Activated T-cell treated with anti-CD3 and anti-CD28 coated beads for 48 hours (primary cell): Measurements from ENCODE around the gene EPN1.

ENCODE experiments used
- DNase-seq: peaks from one replicate; pipeline ENCODE4 v3.0.0-alpha.2; 2020; ENCODE audit warnings: low read depth

The EPN1 gene

GRCh38 chr19:55679343-55680257, 4.6 kb downstream of the EPN1 start:
- DNase-seq = no peak

- DNase-seq = no peak
Observed at GRCh38 chr19:55680339-55681130, 5.5 kb downstream of the EPN1 start.

- DNase-seq = no peak
Observed at GRCh38 chr19:55681131-55682092, 6.4 kb downstream of the EPN1 start.

DNA sequence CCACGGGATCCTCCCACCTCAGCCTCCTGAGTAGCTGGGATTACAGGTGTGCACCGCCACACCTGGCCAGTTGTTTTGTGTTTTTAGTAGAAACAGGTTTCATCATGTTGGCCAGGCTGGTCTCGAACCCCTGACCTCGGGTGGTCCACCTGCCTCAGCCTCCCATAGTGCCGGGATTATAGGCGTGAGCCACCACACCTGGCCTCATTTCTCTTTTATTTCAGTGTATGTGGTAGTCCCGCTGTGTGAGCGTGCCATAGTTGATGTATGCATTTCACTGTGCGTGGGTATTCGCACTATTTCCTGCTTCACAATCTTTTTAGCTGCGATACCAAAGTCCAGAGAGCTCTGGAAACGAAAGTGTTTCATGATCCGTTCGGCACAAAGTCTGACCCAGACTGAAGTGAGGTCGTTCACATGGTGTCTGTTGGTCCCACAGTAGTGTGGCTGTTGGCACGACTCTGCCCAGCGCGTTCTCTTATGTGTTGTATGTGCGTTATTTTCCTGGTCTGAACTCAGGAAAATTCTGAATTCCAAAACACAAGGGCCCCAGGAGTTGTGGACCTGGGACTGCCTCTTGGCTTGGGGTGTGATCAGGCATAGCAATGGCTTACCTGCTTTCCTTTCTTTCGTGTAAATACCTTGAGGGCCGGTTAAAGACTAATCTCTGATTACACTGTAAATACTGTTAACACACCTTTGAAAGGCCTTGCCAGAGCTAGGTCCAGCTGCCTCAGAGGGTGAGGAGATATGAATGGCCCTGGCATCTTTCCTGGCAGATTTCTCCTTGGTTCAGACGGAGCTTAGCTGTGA, 8.6 kb downstream of the EPN1 start:
- DNase-seq = no peak

DNA sequence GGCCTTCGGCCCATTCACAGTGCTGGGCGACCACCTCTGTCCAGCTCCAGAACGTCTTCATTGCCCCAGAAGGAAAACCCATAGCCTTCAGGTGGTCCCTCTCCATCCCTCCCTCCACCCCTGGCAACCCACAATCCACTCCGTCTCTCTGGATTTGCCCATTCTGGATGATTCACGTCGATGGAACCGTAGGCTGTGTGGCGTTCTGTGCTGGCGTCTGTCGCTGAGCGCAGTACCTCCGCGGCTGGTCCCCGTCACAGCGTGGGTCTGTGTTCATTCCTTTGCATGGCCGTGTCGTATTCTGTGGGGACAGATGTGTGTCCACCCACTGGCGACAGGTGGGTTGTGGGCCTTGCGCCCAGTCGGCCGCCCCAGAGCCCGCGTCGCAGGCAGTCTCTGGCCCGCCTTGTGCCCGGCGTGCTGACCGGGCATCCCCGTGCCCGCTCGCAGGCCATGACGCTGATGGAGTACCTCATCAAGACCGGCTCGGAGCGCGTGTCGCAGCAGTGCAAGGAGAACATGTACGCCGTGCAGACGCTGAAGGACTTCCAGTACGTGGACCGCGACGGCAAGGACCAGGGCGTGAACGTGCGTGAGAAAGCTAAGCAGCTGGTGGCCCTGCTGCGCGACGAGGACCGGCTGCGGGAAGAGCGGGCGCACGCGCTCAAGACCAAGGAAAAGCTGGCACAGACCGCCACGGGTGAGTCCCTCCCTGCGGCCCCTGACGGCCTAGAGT, 10.1 kb downstream of the EPN1 start:
- no peak for DNase-seq

DNA sequence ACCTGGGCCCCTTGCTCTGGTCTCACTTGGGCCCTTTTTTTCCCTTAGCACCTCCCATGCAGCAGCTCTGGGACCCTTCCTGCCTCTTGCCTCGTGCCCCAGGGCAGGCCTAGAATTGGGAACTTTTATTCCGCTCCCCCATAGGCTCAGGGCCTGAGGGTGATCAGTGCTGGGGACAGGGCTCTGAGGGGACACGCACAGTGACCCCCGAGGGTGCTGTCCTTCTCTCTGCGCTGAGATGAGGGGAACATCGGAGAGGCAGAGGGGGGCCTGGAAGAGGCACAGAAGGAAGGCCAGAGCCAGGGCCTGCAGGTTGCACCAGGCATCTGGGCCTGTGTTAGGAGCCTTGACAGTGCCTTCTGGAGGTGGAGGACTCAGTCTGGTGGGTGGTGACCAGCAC, 10.8 kb downstream of the EPN1 start:
- no peak for DNase-seq

- DNase-seq = no peak
Observed at GRCh38 chr19:55686311-55687050, 11.5 kb downstream of the EPN1 start.

DNA sequence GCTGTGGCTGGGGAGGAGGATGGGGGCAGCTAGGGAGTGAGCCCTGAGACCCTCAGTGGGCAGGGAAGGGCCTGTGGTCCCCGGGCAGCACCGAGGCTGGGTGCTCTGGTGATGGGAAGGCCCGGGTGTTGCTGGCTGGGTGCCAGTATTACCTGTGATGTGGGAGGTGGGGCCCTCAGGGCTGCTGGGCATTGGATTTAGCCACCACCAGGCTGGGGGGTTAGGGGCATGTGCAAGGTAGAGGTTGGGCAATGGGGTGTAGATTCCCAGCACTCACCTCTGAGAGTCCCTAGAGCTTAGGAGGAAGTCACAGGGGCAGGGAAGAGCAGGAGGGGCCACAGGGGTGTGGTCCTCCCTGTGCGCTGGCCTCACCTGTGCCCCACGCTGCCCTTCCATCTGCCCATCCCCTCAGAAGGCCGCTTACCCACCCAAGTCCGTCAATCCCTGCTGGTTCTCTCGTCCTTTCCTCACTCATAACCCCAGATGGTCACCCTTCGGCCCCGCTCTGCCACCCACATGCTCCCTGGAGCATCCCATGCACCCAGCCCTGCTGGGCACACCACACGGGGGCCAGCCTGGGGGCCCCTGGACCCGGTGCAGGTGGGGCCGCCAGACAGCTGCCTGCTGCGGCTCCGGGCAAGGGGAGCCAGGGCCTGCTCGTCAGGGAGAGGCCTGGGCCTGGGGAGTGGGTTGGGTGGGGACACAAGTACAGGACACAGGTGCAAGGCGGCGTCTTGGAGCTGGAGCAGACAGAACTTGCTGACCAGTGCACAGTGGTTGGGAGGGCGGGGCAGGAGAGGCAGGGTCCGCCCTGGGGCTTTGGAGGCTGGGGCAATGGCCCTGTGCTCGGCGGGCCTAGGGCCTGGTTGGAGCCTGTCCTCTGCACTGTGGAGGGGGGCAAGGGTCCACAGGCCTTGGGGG, 12.5 kb downstream of the EPN1 start:
- DNase-seq = no peak

DNA sequence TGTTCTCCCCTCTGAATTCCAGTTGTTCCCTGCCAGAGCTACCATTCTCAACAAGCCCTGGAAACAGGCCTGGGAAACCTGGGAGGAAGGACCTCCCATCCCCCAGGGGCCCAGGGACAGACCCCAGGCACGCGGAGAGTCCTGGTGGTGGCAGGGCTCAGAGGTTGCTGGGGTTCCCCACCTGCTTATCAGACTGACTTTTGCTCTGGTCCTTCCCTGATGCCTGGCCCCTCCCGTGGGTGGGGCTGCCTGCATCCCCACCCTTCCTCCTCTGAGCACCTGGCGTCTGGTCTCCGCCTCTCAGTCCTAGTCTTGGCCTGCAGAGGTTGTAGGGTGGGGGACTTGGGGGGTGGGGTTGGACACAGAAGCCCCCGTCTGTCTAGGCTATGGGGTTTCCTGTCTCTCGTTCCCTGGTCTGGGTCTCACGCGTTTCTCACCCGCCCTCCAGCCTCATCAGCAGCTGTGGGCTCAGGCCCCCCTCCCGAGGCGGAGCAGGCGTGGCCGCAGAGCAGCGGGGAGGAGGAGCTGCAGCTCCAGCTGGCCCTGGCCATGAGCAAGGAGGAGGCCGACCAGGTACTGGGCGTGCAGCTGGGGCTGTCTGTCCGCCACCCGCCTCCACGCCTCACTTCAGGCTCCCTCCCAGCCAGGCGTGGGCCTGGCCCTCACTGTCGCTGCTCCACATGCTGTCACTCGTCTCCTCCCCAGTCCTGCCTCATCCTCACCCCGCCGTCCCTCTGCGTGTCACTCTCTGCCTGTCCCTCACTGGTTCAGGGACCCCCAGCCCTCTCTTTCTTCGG, 13.6 kb downstream of the EPN1 start:
- no peak for DNase-seq

GRCh38 chr19:55689411-55690108, 14.5 kb downstream of the EPN1 start:
- no peak for DNase-seq

DNA sequence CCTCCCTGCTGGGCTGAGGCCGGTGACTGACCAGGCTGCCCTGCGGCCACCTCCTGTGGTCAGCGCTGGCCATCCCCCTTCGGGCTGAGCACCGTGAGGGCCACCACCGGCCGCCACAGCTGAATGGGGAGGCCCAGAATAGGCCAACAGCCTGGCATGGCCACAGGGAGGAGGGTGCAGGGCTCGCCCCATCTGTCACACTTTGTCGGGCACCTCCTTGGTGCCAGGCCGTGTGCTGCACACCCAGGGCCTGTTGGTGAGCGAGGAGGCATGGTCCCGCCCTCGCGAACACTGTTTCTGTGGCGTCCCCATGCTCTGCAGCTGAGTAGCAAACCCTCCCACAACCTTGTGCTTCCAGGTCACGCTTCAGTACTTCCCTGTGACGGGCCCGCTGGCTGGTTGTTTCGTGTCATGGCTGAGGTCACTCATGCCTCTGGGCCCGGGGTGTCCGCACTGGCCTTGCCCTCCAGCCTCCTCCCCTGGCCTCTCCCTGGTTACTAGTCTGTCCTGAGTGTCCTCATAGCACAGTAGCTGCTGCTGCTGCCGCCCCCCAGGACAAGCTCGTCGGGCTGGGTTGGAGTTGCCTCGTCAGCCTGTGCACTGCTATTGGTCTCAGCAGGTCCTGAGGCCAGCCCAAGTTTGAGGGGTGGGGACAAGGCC, 15.2 kb downstream of the EPN1 start:
- DNase-seq = no peak

DNA sequence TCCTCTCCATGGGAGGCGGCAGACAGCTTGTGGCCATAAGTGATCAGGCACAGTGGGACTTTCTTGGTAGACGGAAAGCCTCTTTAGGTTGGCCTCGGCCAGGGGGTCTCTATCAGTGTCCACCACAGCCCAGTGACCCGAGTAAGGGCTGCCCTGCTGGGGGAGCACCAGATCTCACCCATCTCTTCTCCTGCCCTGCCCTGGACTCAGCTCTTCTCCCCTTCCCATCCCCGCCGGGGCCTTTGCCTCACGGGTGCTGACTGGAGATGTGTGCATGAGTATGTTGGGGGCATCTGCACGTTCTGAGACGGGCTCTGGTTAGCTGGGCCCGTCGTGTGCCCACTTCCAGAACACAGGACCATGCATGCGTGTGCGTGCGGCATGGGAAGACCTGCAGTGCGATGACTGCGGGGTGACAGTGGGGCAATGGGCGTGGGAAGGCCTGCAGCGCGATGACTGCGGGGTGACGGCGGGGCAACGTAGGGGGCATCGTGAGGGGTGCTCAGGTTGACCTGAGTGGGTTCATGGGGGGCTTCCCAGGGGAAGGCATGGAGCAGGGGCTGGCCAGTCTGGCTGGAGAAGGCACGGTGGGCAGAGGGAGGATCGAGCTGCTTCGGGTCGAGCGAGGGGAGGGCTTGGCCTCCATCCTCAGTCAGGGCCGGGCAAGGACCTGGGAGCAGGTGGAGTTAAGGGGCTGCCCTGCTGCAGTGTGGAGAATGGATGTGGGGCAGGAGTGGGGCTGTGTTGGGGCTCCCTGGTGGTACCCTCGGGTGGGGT, 15.9 kb downstream of the EPN1 start:
- DNase-seq = no peak

- no peak for DNase-seq
Observed at GRCh38 chr19:55691561-55692481, 16.8 kb downstream of the EPN1 start.

GRCh38 chr19:55692681-55693081, 17.7 kb downstream of the EPN1 start:
- DNase-seq = no peak
